ENCODE results near the gene NEK1.

Gene NEK1, protein sequence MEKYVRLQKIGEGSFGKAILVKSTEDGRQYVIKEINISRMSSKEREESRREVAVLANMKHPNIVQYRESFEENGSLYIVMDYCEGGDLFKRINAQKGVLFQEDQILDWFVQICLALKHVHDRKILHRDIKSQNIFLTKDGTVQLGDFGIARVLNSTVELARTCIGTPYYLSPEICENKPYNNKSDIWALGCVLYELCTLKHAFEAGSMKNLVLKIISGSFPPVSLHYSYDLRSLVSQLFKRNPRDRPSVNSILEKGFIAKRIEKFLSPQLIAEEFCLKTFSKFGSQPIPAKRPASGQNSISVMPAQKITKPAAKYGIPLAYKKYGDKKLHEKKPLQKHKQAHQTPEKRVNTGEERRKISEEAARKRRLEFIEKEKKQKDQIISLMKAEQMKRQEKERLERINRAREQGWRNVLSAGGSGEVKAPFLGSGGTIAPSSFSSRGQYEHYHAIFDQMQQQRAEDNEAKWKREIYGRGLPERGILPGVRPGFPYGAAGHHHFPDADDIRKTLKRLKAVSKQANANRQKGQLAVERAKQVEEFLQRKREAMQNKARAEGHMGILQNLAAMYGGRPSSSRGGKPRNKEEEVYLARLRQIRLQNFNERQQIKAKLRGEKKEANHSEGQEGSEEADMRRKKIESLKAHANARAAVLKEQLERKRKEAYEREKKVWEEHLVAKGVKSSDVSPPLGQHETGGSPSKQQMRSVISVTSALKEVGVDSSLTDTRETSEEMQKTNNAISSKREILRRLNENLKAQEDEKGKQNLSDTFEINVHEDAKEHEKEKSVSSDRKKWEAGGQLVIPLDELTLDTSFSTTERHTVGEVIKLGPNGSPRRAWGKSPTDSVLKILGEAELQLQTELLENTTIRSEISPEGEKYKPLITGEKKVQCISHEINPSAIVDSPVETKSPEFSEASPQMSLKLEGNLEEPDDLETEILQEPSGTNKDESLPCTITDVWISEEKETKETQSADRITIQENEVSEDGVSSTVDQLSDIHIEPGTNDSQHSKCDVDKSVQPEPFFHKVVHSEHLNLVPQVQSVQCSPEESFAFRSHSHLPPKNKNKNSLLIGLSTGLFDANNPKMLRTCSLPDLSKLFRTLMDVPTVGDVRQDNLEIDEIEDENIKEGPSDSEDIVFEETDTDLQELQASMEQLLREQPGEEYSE (N-terminal part only)

DNA sequence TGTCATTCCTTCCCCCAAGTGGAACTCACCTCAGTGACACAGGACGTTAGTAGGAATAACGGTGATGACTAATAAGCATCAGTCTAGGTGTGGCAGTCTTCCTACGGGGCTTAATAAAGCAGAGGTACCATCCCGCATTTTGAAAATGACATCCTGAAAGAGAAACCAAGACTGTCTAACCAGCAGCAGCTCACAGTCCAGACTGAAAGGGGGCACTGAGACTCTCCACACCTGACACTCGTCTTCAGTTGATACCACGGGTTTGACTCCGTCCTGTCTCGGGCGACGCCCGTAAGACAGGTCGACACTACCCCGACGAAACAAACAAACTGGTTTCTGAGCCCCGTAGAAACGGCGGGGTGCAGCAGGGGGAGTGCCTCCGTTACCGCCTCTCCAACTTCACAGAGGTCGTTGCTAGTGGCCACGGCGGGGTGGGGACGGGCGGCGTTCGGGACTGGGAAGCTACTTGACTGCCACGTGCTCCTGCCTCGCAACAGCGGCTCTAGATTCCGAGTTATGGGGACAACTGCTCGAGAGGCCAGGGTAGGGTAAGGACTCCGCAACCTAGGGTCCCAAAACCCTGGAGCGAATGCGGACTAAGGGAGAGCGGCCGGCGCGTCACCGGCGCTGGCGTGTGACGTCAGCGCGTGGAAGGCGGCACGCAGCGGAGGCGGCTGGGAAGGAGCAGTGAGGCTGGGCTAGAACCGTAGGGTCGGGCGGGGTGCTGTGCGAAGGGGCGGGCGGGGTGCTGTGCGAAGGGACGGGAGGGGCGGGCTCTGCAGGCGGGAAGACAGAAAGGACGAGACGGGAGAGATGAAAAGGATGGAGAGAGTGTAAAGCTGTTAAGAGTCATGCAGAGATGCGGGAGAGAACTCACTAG lies at the start of gene NEK1:
Gene NEK1, minus strand, starts transcription at position 593 of the 880 bp plus-strand sequence. CDS start 9,953 bp downstream, outside the sequence.
- in situ Hi-C loops (cut with HindIII; ENCODE audit: low sequenced_read_pairs) = no loop called here

DNA sequence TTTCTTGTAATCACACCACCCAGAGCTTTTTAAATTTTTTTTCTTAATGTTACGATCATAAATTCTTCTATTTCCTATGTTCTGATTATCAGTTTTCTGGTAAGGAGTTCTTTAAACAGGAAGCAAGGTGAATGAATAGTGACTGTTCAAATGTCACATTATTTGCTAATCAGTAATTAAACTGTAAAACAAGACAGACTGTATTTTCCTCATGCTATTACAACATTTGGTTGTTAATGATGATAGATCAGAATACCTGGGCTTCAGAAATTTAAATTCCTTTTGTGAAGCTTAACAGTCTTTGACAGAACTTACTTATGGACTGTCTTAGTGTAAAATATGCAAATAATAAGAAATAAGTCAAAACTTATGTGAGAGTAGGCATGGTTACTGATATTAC lies 49.4 kb upstream of the NEK1 start:
- in situ Hi-C loops (cut with HindIII; ENCODE audit: low sequenced_read_pairs) = no loop called here

DNA sequence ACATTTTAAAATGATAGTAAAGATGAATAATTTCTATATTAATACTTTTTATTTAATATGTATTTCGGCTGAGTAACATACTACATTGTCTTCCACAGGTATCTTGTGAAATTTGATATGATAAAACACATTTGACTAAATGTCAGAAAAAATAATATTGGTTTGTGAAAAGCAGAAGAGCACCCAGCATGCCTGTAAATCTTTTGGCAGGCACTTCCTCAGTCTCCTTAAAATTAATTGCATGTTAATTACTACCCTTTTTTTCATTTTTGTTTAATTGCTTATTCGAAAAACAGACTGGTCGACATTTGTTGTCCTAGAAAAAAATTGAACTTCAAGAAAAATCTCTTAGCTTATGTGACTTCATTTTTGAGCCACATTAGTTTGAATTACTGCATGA lies 48.5 kb upstream of the NEK1 start:
- in situ Hi-C loops (cut with HindIII; ENCODE audit: low sequenced_read_pairs) = no loop called here

DNA sequence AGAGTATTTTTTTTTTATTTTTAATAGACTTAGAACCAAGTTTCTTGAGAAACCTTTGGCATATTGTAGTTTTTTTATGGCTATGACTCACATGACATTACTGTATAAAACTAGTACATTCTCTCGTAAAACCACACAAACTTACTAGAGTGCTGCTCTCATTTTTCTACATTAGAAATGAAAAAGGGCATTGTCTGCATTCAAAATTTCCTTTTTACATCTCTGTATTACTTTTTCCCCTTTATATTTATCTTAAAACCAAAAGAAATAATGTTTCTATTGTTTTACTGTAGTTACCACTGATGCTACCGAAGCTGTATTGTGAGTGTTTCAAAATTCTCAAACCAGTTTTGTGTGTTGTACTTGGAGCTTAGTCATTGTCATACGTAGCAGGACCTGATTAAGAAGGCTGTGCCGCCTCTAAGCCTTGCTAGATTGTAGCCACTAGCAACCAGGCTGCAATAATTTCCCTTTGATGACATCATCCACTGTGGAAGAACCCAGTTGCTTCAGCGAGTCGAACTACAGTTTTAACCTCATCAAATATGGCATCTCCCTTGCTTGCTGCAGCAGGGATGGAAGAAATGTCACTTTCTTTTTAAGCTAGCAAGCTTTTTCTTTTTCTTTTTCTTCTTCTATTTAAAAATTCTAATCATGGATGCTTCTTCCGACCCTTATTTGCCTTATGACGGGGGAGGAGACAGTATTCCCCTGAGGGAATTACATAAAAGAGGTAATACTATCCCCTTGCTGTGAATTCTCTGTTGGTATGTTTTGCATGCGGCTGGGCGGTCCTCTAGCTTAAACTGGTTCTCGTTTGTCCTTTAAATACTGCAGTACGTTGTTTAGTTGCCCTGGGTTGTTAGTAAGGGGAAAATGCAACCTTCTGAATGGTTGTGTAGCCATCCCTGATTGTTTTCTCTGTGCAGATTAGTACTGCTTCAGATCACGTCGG lies 47.6 kb upstream of the NEK1 start:
- in situ Hi-C loops (cut with HindIII; ENCODE audit: low sequenced_read_pairs) = loop anchor here (5.0 kb wide), 1 partner anchor 52 kb away; no protein-coding TSS in a partner anchor

DNA sequence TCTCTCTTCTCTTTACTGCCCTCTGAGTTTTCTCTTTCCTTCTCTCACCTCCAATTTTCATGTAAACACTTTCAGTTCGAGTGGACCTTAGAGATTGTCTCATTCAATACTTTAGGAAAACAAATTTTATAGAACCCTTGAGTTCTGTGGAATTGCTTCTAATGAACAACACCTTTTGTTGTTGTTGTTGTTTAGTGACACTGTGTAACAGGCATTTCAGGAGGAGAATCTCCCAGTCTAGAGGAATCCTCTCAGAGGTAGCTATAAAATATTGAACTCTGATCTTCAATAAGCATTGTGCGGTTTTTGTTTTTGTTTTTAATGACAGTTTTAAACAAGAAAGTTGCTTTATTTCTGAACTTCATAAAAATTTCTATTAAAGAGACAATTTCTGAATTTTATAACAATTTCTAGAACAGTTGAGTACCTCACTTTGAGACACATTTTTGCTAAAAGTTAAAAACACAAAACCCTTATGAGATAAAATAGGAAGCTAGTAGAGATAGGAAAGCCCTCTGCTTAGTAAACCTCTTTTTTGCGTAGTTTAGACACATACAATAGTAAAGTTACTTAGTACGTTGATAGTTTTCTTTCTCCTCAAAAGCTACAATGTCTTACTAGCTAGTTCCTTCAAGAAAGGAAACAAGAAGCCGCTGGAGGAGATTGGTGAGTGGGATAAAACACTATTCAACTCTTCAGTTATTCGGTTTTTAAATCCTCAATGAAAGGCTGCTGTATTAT lies 46.8 kb upstream of the NEK1 start:
- in situ Hi-C loops (cut with HindIII; ENCODE audit: low sequenced_read_pairs) = loop anchor here (5.0 kb wide), 1 partner anchor 53 kb away; no protein-coding TSS in a partner anchor

DNA sequence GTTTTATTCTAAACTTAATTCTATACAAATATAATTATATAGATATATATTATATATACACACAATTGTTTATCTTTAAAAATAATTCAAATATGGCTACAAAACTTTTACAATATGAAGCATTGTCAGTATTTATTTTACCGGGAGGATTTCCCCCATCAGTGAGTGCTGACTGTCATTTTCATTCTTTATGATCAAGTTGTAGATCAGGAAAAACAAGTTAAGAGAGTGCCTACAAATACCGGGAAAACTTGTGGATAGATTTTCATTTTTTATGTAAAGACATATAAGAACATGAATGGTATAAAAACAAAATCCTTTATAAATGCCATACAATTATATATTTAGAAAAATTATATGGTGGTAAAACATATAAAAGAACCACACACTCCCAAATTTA lies 45.8 kb upstream of the NEK1 start:
- in situ Hi-C loops (cut with HindIII; ENCODE audit: low sequenced_read_pairs) = loop anchor here (5.0 kb wide), 1 partner anchor 54 kb away; no protein-coding TSS in a partner anchor

DNA sequence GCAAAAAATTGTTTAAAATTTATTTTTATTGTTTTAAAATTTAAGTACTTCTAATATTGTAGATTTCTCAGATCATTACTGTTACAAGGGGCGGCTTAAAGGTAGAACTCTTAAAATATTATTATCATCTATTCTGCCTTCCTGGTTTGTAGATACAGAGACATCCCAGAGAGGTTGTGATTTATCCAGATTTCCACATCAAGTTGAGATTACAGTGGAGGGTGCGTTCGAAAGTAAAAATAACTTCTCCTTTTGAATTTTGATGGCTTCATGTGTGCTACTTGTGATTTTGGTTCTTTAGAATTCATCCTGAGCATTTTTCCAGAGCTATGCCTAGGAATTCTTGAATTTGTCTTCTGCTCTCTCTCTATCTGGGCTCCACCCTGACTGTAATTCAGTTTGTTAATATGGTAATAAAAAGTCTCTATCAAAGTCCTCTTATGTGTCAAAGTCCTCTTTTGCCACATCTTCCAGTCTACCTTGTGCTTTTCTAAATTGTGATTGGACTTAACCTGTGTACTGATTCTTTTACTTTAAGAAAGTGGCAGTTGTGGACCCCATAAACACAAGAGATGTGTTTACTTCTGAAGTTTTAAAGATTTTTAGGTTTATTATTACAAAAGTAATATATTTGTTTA lies 45.2 kb upstream of the NEK1 start:
- in situ Hi-C loops (cut with HindIII; ENCODE audit: low sequenced_read_pairs) = loop anchor here (5.0 kb wide), 1 partner anchor 55 kb away; no protein-coding TSS in a partner anchor

DNA sequence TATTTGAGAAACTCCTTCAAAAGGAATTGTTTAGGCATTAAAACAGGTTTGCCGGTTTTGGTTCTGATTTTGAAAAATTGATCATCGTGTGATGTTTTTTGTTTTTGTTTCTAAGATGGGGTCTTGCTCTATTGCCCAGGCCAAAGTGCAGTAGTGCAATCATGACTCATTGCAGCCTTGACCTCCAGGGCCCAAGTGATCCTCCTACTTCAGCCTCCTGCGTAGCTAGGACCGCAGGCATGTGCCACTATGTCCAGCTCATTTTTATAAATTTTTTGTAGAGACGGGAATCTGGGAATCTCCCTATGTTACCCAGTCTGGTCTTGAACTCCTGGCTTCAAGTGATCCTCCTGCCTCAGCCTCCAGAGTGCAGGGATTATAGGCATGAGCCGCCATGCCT lies 43.0 kb upstream of the NEK1 start:
- in situ Hi-C loops (cut with HindIII; ENCODE audit: low sequenced_read_pairs) = loop anchor here (5.0 kb wide), 1 partner anchor 57 kb away; no protein-coding TSS in a partner anchor

DNA sequence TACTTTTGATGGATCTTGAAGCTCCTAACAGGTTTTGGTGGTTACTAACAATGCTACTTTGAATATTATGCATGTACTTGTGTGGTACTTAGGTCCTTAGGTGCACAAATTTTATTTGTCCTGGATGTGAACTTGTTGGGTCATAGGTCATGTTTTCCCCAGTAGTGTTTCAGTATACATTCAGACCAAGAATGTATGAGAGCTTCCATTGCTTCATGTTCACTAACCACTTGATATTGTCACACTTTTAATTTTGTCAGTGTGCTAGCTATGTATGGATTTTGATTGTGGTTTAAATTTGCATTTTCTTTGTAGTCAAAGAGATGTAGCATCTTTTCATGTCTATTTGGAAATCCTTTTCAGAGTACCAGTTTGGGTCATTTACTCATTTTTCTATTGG lies 40.2 kb upstream of the NEK1 start:
- in situ Hi-C loops (cut with HindIII; ENCODE audit: low sequenced_read_pairs) = no loop called here

DNA sequence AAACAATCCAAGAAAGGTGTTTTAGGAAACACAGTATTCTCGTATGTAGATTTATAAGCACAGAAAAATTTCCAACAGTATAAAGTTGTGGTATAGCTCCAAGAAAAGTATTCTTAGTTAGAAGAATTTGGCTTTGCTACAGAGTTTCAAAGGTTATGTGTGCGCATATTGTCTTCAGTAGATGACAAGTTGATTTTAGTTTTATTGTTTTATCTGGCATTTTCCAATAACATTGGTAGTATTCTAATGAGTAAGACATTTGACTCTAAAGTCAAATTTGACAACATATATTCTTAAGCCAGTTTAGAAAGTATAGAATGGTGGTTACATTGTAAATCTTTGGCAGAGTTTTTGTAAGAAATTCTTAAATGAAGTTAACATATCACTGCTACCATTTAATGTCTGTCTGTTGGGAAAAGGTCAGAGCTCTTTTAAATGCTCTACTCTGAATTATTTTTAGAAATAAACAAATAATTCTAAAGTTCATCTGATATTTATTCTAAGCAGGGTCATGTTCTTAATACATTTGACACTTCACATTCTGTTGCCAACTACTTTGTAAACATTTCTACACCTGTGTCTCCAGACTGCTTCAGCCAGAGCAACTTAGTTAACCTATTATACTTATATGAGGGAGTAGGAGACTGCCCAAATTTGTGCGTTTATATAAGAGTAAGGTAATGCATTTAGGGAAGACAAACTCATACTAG lies 38.0 kb upstream of the NEK1 start:
- in situ Hi-C loops (cut with HindIII; ENCODE audit: low sequenced_read_pairs) = no loop called here

DNA sequence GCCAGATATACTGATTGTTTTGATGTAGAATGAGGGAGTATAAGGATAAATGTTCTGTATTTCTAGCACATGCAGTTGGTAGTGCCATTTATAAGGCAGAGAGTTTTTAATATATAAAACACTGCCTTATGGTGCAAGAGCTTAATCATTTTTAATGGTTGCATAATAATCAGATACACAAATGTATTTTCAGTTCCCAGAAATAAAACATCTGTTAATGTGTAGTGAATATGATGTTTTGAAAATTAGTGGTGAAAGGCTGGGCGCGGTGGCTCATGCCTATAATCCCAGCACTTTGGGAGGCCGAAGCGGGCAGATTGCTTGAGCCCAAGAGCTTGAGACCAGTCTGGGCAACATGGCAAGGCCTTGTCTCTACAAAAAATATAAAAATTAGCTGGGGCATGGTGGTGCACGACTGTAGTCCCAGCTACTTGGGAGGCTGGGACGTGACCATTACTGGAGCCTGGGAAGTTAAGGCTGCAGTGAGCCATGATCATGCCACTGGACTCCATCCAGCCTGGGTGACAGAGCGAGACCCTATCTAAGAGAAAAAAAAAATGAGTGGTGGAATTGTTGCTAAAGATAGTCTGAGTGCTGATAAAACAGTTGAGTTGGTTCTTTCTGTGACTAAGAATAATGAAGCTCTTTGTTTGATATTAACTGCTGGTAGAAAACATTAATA lies 37.3 kb upstream of the NEK1 start:
- in situ Hi-C loops (cut with HindIII; ENCODE audit: low sequenced_read_pairs) = no loop called here

DNA sequence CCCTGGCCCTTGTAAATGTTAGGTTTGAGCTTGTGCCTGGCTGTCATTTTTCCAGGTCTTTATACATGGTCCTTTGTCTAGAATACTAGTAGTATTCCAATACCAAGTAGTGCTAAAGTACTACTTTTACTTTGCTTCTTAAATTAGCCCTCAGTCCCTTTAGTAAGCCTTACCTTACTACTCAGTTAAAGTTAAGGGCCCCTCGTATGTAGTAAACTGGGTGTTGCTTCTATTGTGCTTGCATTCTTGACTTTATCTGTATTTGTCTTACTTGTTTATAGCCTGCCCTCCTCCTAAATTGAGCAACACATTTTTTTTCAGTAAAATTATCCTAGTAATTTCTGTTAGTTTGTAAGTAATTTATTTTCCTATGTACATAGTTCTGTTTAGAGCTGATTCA lies 33.2 kb upstream of the NEK1 start:
- in situ Hi-C loops (cut with HindIII; ENCODE audit: low sequenced_read_pairs) = no loop called here

DNA sequence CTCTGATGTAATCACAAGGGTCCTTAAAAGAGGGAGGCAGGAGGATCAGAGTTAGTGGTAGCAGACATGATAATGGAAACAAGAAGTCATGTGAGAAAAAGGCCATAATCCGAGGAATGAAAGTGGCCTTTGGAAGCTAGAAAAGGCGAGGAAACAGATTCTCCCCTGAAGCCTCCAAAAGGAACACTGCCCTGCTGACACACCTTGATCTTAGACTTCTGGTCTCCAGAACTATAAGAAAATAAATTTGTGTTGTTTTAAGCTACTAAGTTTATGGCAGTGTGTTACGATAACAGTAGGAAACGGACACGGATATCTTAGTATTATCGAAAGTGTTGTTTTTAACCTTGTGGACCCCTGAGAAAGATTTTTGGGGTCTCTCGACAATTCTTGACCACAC lies 32.4 kb upstream of the NEK1 start:
- in situ Hi-C loops (cut with HindIII; ENCODE audit: low sequenced_read_pairs) = no loop called here

DNA sequence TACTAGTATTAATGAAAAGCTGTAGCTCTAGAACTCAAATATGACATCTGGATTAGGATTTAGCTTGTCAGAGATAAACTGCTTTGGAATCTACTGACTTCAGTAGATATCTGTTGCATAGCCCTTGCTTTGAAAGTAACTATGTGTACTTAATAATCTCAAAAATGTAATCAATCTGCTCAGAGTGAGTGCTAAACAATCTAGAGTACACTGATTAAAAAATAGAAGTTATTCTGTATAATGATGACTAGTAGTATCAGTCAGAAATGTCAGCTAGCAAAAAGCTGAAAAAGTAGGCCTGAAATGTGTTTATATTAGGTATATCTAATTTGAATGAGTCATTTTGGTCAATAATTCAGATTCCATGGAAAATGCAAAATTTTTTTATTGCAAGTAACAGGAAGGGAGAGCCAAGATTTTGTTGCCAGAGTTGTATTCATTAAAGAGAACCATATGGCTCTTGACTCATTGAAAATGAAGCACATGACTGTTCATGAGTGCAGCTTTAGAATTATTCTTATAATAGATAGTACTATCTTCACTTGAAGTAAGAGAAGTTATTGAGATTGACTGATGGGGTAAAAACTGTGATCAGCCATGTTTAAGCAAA lies 28.0 kb upstream of the NEK1 start:
- in situ Hi-C loops (cut with HindIII; ENCODE audit: low sequenced_read_pairs) = no loop called here

DNA sequence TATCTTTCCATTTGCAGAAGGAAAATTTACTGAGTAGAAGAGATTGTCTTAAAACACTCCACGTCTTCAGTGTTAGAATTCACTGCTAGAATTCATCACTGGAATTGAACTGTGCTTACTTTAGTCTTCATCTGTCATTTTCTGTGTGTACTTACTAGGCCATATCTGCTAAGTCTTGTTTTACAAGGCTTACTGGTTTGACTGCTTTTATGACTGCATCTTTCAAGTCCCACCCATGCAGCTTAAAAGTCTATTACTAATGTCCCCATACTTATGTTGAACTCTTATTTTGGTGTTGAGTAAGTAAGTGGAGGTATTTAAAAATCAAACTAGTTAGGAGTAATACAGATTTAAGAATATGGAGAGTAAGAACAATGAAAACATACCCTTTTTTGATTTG lies 22.6 kb upstream of the NEK1 start:
- in situ Hi-C loops (cut with HindIII; ENCODE audit: low sequenced_read_pairs) = no loop called here

DNA sequence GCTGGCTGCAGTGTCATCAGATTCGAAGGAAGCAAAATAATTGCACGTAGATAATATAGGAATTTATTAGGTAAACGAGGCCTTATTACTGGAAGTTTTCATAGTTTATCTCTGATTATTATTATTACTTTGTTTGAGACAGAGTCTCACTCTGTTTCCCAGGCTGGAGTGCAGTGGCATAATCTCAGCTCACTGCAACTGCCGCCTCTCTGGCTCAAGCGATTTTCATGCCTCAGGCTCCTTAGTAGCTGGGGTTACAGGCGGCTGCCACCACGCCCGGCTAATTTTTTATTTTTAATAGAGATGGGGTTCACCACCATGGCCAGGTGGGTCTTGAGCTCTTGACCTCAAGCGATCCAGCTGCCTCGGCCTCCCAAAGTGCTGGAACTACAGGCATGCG lies 20.5 kb upstream of the NEK1 start:
- in situ Hi-C loops (cut with HindIII; ENCODE audit: low sequenced_read_pairs) = no loop called here

Data from endothelial cell of hepatic sinusoid (primary cell).